ENCODE measurements around the gene NFAT5.
"Not testable (repeated sequence)": the region's sequence is repeated elsewhere in the genome, so short reads cannot be mapped to it uniquely, and the experiment has no call there.

NFAT5 gene

GRCh38 chr16:69555867-69556266, 9.9 kb upstream of the NFAT5 start:
- DNase-seq: no peak

DNA sequence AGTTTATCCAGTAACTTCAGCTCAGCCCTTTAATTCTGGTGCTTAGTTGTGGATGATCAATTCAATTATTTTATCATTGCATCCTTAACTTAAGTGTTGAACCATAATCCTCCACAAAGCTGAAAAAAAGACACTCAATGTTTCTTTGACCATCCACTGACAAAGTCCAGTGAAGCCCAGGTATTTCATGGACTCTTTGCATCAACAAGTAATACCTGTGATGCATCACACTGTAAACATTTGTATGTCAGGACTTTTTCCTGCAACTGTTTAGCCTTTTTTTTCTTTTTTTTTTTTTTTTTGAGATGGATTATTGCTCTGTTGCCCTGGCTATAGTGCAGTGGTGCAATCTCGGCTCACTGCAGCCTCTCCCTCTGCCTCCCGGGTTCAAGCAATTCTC, 6.6 kb upstream of the NFAT5 start:
- DNase-seq: no peak

DNA sequence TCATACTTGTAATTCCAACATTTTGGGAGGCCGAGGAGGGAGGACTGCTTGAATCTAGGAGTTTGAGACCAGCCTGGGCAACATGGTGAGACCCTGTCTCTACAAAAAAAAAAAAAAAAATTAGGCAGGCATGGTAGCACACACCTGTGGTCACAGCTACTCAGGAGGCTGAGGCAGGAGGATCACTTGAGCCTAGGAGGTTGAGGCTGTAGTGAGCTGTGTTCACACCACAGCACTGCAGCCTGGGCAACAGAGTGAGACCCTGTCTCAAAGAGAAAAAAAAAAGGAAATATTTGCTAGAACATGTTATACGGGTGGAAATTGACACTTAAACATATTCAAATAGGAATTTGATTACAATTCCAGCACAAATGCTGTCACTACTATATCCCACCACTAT, 4.4 kb upstream of the NFAT5 start:
- DNase-seq: not testable (repeated sequence)

GRCh38 chr16:69561901-69562300, 3.9 kb upstream of the NFAT5 start:
- no peak for DNase-seq

DNA sequence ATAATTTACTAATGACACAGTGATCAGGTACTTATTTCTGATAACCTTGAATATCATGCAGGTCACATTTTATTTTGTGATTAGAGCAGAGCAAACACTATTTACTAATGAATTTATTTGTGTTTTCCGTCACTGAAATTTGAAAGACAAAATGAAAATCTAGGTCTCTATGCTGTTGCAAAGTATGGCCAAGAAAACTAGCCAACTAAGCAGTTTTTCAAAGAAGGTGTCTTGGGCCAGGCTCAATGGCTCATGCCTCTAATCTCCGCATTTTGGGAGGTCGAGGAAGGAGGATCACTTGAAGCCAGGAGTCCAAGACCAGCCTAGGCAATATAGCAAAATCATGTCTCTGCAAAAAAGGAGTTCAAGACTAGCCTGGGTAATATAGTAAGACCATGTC, 3.0 kb upstream of the NFAT5 start:
- DNase-seq: no peak

GRCh38 chr16:69563605-69564580, 1.9 kb upstream of the NFAT5 start:
- DNase-seq: no peak

GRCh38 chr16:69564845-69565670, 708 bp upstream of the NFAT5 start:
- DNase-seq: no peak

DNA sequence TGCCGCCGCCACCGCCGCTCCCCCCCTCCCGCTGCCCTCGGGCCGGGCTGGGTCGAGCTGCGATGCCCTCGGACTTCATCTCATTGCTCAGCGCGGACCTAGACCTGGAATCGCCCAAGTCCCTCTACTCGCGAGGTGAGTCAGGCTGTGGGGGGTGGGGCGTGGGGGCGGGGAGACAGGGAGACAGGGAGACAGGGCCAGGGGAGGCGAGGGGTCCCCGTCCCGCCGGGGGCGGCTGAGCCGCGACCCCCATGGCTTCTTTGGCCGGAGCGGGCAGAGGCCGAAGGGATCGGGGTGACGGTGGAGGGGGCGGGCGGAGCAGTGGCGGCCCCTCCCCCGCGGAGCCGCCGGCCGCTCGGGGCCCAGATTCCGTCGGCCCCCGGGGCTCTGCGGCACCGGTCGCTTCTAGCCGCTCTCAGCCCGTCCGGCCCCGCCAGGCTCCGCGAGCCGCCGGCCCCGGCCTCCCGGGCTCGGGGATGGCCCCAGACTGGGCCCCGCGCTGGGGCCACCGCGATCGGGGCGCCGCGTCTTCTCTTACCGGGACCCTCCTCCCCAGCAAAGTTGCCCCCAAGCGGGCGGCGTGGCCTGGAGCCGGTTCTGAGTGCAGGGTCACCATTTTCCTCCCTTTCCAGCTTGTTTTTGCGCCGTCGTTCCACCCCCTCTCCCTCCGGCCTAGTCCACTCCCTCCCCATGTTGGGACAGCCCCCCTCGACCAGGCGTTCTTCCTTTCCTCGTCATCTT, 644 bp downstream of the NFAT5 start:
- DNase-seq: no peak

DNA sequence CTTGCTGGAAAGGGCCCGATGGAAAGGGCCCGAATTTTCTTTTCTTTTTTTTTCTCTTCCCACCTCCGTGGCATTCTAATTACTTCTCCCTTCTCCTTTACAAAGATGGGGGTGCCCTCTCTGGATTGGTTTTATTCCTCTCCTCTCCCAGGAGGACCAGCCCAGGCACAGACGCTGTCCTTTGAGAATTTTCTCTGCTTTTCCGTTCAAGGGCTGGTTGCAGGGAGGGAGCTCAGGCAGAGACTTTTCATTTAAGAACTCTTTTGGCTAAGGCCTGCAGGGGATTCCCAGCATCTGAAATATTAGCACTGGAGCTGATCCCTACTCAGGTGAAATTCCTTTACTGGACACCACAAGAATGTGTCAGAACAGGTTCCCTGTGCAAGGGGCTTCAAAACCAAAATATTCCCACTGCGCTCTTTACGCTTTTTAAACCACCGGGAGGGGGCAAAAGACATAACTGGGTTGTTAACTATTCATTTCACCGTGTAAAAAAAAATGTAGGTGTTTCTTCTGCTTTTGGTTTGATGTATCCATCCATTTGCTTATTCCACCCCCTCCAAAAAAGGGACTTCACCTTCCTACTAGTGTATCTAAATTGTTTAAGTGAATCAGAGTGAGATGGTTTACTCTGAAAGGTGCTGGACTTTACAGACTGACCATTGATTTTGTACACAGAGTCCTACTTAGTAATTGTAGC, 1.4 kb downstream of the NFAT5 start:
- DNase-seq: no peak

GRCh38 chr16:69568676-69569075, 2.9 kb downstream of the NFAT5 start:
- DNase-seq: no peak

DNA sequence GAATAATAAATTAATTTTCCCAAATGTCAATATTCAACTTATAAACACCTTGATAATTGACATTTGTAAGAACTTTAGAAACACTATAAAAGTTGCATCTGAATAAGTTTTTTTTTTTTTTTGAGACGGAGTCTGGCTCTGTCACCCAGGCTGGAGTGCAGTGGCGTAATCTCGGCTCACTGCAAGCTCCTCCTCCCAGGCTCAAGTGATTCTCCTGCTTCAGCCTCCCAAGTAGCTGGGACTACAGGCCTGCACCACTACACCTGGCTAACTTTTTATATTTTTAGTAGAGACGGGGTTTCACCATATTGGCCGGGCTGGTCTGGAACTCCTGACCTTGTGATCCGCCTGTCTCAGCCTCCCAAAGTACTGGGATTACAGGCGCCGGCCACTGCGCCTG, 13.0 kb downstream of the NFAT5 start:
- DNase-seq: not testable (repeated sequence)

GRCh38 chr16:69579783-69580481, 14.2 kb downstream of the NFAT5 start:
- no peak for DNase-seq

- DNase-seq: no peak
Observed at GRCh38 chr16:69581297-69581696, 15.5 kb downstream of the NFAT5 start.

- DNase-seq: not testable (repeated sequence)
Observed at GRCh38 chr16:69584493-69584892, 18.7 kb downstream of the NFAT5 start.

DNA sequence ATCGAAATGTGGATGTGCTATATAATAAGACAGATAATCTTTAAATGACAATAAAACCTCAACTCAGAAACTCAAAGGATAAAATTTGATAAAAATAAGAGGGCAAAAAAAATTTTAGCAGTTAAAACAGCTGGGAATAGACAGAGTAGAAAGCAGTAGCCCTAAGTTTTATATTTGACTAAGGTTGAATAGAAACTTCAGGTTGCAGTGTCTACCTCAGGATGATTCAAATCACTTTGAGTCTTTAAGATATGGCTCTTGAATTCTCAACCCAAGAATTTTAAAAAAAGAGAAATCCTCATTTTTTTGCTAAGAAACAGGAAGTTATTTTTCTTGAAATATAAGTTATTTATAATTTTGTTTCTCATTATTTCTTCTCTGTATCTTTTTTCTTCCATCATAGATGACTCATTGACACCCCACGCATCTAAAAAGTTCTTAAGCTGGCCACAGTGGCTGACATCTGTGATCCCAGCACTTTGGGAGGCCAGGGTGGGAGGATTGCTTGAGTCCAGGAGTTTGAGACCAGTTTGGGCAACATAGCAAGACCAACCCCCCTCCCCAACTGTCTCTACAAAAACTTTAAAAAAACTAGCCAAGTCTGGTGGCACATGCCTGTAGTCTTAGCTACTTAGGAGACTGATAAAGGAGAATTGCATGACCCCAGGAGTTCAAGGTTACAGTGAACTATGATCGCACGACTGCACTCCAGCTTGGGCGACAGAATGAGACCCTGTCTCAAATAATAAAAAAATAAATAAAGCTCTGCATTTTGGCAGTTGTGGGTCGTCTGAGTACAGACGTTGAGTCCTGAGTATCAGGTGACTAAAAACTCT, 23.9 kb downstream of the NFAT5 start:
- no peak for DNase-seq

DNA sequence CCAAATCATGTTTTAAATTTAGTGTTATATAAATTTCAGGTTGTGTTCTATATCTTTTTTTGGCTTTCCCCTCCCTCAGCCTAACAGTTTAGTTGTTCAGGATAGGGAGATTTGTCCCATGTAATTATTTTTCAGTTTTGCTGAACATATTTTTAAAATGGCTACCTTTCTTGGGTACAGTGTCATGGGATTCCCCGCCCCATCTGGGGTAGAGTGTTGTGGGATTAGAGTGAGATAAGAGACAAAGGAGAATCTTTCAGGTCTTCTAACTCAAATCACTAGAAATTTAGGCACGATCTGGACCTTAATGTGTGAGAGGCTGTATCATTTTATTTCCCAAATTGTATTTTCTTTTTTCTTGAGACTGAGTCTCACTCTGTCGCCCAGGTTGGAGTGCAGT, 24.8 kb downstream of the NFAT5 start:
- no peak for DNase-seq

DNA sequence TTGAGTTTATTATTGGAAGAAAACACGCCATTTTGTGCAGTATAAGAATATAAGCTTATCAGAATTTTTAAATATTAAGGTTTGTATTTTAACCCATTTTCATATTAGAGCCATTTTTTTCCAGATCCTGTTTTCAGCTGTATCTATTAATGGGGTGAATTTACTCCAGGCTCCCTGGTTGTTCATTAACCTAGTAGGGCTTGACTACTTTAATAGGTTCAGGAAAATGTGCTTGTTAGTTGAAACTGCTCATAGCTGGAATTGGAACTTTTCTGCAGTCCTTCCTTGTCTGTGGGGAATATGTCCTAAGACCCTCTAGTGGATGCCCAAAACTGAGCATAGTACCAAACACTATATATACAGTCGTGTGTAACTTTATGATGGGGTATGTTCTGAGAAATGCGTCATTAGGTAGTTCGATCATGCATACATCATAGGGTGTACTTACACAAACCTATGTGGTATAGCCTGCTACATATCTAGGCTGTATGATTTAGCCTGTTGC, 28.0 kb downstream of the NFAT5 start:
- no peak for DNase-seq

- no peak for DNase-seq
Observed at GRCh38 chr16:69595127-69596036, 29.6 kb downstream of the NFAT5 start.

GRCh38 chr16:69596801-69597200, 31.0 kb downstream of the NFAT5 start:
- no peak for DNase-seq

DNA sequence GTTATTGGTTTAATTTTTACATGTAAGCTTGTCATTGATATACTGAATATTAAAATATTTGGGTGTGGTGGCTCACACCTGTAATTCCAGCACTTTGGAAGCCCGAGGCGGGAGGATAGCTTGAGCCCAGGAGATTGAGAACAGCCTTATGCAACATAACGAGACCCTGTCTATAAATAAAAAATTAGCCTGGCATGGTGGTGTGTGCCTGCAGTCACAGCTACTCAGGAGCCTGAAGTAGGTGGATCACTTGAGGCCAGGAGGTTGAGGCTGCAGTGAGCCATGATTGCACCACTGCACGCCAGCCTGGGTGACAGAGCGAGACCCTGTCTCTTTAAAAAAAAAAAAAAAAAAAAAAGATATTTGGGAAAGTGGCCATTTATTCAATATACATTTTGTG, 32.3 kb downstream of the NFAT5 start:
- DNase-seq: no peak

Measured in NCI-H1694 treated with DMSO at 0.1 percent for 48 hours (cell line).